ENCODE measurements around the gene ILK. TPM values are rescaled to one million over a fixed set of nuclear protein-coding genes. Genes with fewer than 3 reads are reported as not detected.

The ILK gene
- total and polyA plus RNA-seq, 2 of the 13 experiments (the other 11 are each of a cell fraction or from before 2014, with no cell fraction given): 70.3 to 108 TPM

DNA sequence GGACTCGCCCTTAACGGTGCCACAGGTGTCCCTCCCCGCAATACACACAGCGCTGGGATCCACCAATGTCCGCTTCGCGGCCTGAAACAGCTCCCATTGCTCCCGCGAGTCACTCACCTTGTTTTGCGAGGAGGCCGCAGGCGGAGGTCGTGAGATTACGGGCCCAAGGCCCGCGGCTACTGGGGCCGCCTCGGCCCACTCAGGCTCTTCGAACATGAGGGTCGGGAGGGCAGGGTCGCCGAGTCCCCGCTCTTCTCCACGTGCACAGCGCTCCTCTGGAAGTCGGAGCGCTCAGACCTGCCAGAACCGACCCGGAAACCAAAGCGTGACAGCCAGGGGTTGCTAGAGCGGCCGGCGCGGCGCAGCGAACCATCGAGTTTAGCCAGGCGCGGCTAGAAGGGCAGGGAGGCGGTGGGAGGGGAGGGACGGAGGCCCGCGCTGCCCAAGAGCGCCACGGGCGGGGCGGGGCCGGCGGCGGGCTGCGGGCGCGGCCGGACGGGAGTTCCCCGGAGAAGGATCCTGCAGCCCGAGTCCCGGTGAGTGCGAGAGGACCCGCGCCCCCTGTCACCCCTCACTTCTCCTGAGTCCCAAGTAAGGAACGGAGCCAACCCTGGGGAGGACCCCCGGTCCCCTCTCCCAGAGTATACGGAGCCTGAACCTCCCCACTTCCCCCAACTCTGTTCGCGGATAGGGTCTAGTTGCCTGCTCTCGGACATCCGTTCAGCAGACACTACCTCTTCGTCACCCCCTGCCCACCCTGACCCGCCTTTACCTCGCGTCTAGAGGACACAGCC lies at the start of gene ILK, which contains the start of gene RRP8 (continued):
- TF ChIP-seq, protein P1, sequence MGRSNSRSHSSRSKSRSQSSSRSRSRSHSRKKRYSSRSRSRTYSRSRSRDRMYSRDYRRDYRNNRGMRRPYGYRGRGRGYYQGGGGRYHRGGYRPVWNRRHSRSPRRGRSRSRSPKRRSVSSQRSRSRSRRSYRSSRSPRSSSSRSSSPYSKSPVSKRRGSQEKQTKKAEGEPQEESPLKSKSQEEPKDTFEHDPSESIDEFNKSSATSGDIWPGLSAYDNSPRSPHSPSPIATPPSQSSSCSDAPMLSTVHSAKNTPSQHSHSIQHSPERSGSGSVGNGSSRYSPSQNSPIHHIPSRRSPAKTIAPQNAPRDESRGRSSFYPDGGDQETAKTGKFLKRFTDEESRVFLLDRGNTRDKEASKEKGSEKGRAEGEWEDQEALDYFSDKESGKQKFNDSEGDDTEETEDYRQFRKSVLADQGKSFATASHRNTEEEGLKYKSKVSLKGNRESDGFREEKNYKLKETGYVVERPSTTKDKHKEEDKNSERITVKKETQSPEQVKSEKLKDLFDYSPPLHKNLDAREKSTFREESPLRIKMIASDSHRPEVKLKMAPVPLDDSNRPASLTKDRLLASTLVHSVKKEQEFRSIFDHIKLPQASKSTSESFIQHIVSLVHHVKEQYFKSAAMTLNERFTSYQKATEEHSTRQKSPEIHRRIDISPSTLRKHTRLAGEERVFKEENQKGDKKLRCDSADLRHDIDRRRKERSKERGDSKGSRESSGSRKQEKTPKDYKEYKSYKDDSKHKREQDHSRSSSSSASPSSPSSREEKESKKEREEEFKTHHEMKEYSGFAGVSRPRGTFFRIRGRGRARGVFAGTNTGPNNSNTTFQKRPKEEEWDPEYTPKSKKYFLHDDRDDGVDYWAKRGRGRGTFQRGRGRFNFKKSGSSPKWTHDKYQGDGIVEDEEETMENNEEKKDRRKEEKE (IDR thresholded peaks at IDR 0.05): no peak
- TF ChIP-seq CEBPG (CRISPR knock-in tag; IDR thresholded peaks at IDR 0.05): peak; percentile 19; the same call in 1 of the 2 replicates
- TF ChIP-seq EED (CRISPR knock-in tag; IDR thresholded peaks at IDR 0.05): peak; percentile 55; the same call in 1 of the 2 replicates
- TF ChIP-seq ZNF274 (CRISPR knock-in tag; IDR thresholded peaks at IDR 0.05): peak; percentile 77
- TF ChIP-seq ZNF564 (CRISPR knock-in tag; IDR thresholded peaks at IDR 0.05): peak; percentile 89; the same call in 1 of the 2 replicates
- peak; percentile 94 for TF ChIP-seq BRF2 (CRISPR knock-in tag; IDR thresholded peaks at IDR 0.05)
- no peak for TF ChIP-seq MED13 (CRISPR knock-in tag; IDR thresholded peaks at IDR 0.05)
- TF ChIP-seq NFE2 (CRISPR knock-in tag; IDR thresholded peaks at IDR 0.05): no peak
- no peak for TF ChIP-seq TBX3 (IDR thresholded peaks at IDR 0.05; ENCODE audit: borderline replicate concordance)
- TF ChIP-seq ZNF160 (CRISPR knock-in tag; IDR thresholded peaks at IDR 0.05): no peak; the same call in 1 of the 2 replicates
- no peak for TF ChIP-seq ZNF589 (CRISPR knock-in tag; conservative IDR thresholded peaks at IDR 0.05)
- TF ChIP-seq YY1 (IDR thresholded peaks at IDR 0.05; ENCODE audit: insufficient read depth, insufficient replicate concordance, low read depth, low read length): peak; percentile 71
- no peak for TF ChIP-seq TOE1 (CRISPR knock-in tag; IDR thresholded peaks at IDR 0.05)
- no peak for TF ChIP-seq RFX3 (CRISPR knock-in tag; IDR thresholded peaks at IDR 0.05)
- TF ChIP-seq CENPX (CRISPR knock-in tag; IDR thresholded peaks at IDR 0.05): no peak
- peak; percentile 76; the same call in 1 of the 2 replicates for TF ChIP-seq IRF2 (CRISPR knock-in tag; IDR thresholded peaks at IDR 0.05)
- TF ChIP-seq, protein P2, sequence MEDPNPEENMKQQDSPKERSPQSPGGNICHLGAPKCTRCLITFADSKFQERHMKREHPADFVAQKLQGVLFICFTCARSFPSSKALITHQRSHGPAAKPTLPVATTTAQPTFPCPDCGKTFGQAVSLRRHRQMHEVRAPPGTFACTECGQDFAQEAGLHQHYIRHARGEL (CRISPR knock-in tag; IDR thresholded peaks at IDR 0.05): no peak
- peak; percentile 89 for TF ChIP-seq SNAPC2 (CRISPR knock-in tag; IDR thresholded peaks at IDR 0.05)
- peak; percentile 86; the same call in 1 of the 2 replicates for TF ChIP-seq SMYD3 (CRISPR knock-in tag; IDR thresholded peaks at IDR 0.05)
- peak; percentile 69 for TF ChIP-seq NCOA2 (CRISPR knock-in tag; IDR thresholded peaks at IDR 0.05)
- no peak for TF ChIP-seq ZNF232 (CRISPR knock-in tag; IDR thresholded peaks at IDR 0.05; ENCODE audit: borderline replicate concordance)
- peak; percentile 76 for TF ChIP-seq POLR2AphosphoS5 (IDR thresholded peaks at IDR 0.05; ENCODE audit: low read depth, low read length)
- TF ChIP-seq ZBTB8A (CRISPR knock-in tag; IDR thresholded peaks at IDR 0.05; ENCODE audit: borderline replicate concordance, low read depth): no peak; the same call in 1 of the 2 replicates
- peak; percentile 65 for TF ChIP-seq DR1 (CRISPR knock-in tag; IDR thresholded peaks at IDR 0.05)
- TF ChIP-seq ZBTB7A (CRISPR knock-in tag; IDR thresholded peaks at IDR 0.05): peak; percentile 24; the same call in 1 of the 2 replicates
- peak; percentile 83; the same call in 1 of the 2 replicates for TF ChIP-seq ZNF747 (CRISPR knock-in tag; IDR thresholded peaks at IDR 0.05; ENCODE audit: borderline replicate concordance)
- no peak for TF ChIP-seq EZH2 (conservative IDR thresholded peaks at IDR 0.05; ENCODE audit: low read depth, low read length)
- peak; percentile 65; the same call in 1 of the 2 replicates for TF ChIP-seq ZKSCAN8 (CRISPR knock-in tag; IDR thresholded peaks at IDR 0.05; ENCODE audit: borderline replicate concordance)
- TF ChIP-seq REL (CRISPR knock-in tag; conservative IDR thresholded peaks at IDR 0.05): 0 out of 2 replicates have a peak, but pooled peaks have one; percentile 71
